ENCODE measurements around the gene SLC2A5. TPM values are rescaled to one million over a fixed set of nuclear protein-coding genes. Genes with fewer than 3 reads are reported as not detected.
"Not testable (repeated sequence)": the region's sequence is repeated elsewhere in the genome, so short reads cannot be mapped to it uniquely, and the experiment has no call there.

The SLC2A5 gene
- total RNA-seq, 1 donor from 2014 or later: not detected

DNA sequence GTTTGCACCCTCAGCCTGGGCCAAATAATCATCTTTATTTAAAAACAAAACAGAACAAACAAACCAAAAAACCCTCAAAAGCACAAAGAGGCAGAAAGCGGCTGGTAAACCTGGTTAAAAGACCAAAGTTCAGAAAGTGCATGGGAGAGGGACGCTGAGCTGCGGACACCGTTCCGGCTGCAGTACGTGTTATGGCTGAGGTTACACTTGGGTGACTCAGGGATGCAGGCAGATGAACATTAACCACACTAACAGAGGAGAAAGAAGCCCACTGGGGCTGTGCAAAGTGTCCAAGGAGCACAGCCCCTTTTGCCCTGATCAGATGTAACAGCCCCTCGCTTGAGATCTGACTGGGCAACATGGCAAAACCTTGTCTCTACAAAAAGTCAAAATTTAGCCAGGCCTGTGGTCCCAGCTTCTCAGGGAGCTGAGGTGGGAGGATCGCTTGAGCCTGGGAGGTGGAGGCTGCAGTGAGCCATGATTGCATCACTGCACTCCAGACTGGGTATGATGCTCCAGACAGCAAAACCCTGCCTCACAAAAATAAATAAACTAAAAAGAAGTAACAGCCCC is 31.1 kb upstream of the SLC2A5 start:
- peaks cover 4% of the 10 kb centered on the region for H3K27me3 Mint-ChIP-seq
- no peaks in the 10 kb centered on the region for H3K36me3 Mint-ChIP-seq (ENCODE audit: low read depth)
- no peaks in the 10 kb centered on the region for H3K9me3 Mint-ChIP-seq
- no peak overlapping the region for H3K4me3 Mint-ChIP-seq
- intact Hi-C loops (cut with micrococcal nuclease): loop anchor here (1.0 to 5.0 kb wide), 2 partner anchors 90 to 183 kb away; no protein-coding TSS in a partner anchor
- no peaks in the 10 kb centered on the region for H3K4me1 Mint-ChIP-seq
- no peak overlapping the region for H3K27ac Mint-ChIP-seq
- DNase-seq: no peak

- H3K36me3 Mint-ChIP-seq (ENCODE audit: low read depth): no peaks in the 10 kb centered on the region
- intact Hi-C loops (cut with micrococcal nuclease): no loop called here
- no peak overlapping the region for H3K27ac Mint-ChIP-seq
- DNase-seq: no peak
- no peaks in the 10 kb centered on the region for H3K9me3 Mint-ChIP-seq
- H3K27me3 Mint-ChIP-seq: peaks cover 5% of the 10 kb centered on the region
- H3K4me3 Mint-ChIP-seq: no peak overlapping the region
- H3K4me1 Mint-ChIP-seq: no peaks in the 10 kb centered on the region
These were observed 30.1 kb upstream of the SLC2A5 start for GRCh38 chr1:9099555-9099954.

GRCh38 chr1:9097947-9098705 is 28.7 kb upstream of the SLC2A5 start:
- no peak for DNase-seq
- Mint-ChIP-seq H3K9me3 (no peaks in the 10 kb centered on the region), H3K36me3 (ENCODE audit: low read depth) (no peaks in the 10 kb centered on the region), H3K27me3 (peaks cover 5% of the 10 kb centered on the region), H3K27ac (no peak overlapping the region), H3K4me3 (no peak overlapping the region), H3K4me1 (no peaks in the 10 kb centered on the region)
- intact Hi-C loops (cut with micrococcal nuclease): no loop called here

DNA sequence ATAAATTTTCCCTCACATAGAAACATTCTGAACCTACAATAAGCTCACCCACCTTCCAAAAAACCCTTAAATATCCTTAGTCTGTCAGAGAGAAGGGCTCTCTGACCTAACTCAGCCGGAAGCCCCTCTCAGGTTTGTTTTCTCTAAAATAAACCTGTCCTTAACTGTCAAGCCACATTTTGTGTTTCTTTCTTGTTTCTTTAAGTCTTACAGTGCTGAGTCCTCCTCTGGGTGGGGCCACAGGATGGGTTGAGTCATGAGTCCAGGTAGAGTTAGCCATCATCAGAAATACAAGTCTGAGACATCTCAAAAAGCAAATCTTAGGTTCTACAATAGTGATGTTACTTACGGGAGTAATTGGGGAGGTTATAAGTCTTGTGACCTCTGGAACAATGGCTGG is 26.4 kb upstream of the SLC2A5 start:
- intact Hi-C loops (cut with micrococcal nuclease): no loop called here
- no peak overlapping the region for H3K27ac Mint-ChIP-seq
- H3K36me3 Mint-ChIP-seq (ENCODE audit: low read depth): no peaks in the 10 kb centered on the region
- H3K4me3 Mint-ChIP-seq: no peak overlapping the region
- no peaks in the 10 kb centered on the region for H3K9me3 Mint-ChIP-seq
- DNase-seq: no peak
- peaks cover 5% of the 10 kb centered on the region for H3K27me3 Mint-ChIP-seq
- H3K4me1 Mint-ChIP-seq: no peaks in the 10 kb centered on the region

DNA sequence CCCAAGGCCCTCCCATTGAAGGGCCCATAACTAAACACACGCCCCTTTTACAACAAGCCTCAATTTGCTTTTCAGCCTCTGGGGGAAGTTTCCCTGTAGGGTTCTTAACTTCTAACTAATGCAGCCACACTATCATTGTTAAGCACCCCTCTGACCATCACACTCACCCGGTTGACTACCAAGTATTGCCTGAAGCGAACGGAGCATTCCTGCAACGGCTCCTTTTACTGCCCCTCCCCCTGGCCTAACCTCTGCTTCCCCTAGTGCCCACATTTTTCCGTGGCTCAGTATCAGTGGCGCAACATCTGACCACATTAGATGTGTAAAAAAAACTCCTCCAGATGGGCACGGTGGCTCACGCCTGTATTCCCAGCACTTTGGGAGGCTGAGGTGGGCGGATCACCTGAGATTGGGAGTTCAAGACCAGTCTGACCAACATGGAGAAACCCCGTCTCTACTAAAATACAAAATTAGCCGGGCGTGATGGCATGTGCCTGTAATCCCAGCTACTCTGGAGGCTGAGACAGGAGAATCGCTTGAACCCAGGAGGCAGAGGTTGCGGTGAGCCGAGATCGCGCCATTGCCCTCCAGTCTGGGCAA is 24.7 kb upstream of the SLC2A5 start:
- H3K4me3 Mint-ChIP-seq; H3K27ac Mint-ChIP-seq; intact Hi-C loops (cut with micrococcal nuclease); H3K27me3 Mint-ChIP-seq; H3K36me3 Mint-ChIP-seq (ENCODE audit: low read depth); H3K9me3 Mint-ChIP-seq; DNase-seq; H3K4me1 Mint-ChIP-seq: not testable (repeated sequence)

- Mint-ChIP-seq H3K9me3 (no peaks in the 10 kb centered on the region), H3K36me3 (ENCODE audit: low read depth) (no peaks in the 10 kb centered on the region), H3K4me1 (no peaks in the 10 kb centered on the region), H3K4me3 (no peak overlapping the region), H3K27ac (no peak overlapping the region), H3K27me3 (peaks cover 11% of the 10 kb centered on the region)
- DNase-seq: no peak
- intact Hi-C loops (cut with micrococcal nuclease): no loop called here
These were observed 24.1 kb upstream of the SLC2A5 start for GRCh38 chr1:9093581-9093980.

GRCh38 chr1:9093091-9093490 is 23.7 kb upstream of the SLC2A5 start:
- H3K4me3 Mint-ChIP-seq: no peak overlapping the region
- H3K4me1 Mint-ChIP-seq: no peaks in the 10 kb centered on the region
- H3K36me3 Mint-ChIP-seq (ENCODE audit: low read depth): no peaks in the 10 kb centered on the region
- H3K27me3 Mint-ChIP-seq: peaks cover 13% of the 10 kb centered on the region
- DNase-seq: no peak
- intact Hi-C loops (cut with micrococcal nuclease): no loop called here
- no peak overlapping the region for H3K27ac Mint-ChIP-seq
- no peaks in the 10 kb centered on the region for H3K9me3 Mint-ChIP-seq

DNA sequence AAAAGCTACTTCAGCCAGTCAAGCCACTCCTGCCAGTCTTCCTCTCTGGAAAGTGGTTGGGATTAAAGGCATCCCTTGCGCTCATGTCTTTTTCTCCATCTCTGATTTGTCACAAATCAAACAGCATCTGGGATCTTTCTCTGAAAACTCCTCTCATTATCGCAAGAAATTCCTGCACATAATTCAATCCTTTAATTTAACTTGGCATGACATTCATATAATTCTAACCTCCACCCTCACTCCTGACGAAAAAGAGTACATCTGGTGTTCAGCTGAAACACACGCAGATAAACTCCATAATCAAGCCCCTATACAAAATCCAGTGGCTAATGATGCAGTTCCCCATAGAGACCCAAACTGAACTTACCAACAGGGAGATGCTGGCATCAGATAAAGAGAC is 19.4 kb upstream of the SLC2A5 start:
- no peaks in the 10 kb centered on the region for H3K9me3 Mint-ChIP-seq
- no peaks in the 10 kb centered on the region for H3K36me3 Mint-ChIP-seq (ENCODE audit: low read depth)
- intact Hi-C loops (cut with micrococcal nuclease): no loop called here
- no peak for DNase-seq
- no peak overlapping the region for H3K27ac Mint-ChIP-seq
- peaks cover 19% of the 10 kb centered on the region for H3K27me3 Mint-ChIP-seq
- no peak overlapping the region for H3K4me3 Mint-ChIP-seq
- H3K4me1 Mint-ChIP-seq: peaks cover 2% of the 10 kb centered on the region

GRCh38 chr1:9087411-9088125 is 18.1 kb upstream of the SLC2A5 start:
- intact Hi-C loops (cut with micrococcal nuclease): no loop called here
- no peak for DNase-seq
- Mint-ChIP-seq H3K27ac (no peak overlapping the region), H3K4me1 (peaks cover 13% of the 10 kb centered on the region), H3K36me3 (ENCODE audit: low read depth) (no peaks in the 10 kb centered on the region), H3K27me3 (peaks cover 19% of the 10 kb centered on the region), H3K9me3 (no peaks in the 10 kb centered on the region), H3K4me3 (no peak overlapping the region)

DNA sequence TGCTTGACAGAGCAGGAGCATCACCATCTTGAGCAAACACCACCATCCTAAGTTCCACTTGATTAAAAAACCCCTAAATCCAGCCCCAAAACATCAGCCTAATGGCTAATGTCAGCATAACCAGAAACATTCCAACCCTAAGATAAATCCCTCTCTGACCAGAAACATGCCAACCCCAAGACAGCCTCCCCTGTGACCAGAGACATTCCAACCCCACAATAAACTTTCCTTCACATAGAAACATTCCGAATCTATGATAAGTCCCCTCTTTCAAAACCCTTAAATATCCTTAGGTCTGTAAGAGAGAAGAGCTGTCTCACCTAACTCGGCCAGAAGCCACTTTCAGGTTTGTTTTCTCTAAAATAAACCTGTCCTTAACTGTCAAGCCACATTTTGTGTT is 17.4 kb upstream of the SLC2A5 start:
- Mint-ChIP-seq H3K9me3 (no peaks in the 10 kb centered on the region), H3K4me3 (no peak overlapping the region), H3K36me3 (ENCODE audit: low read depth) (no peaks in the 10 kb centered on the region), H3K27ac (no peak overlapping the region), H3K27me3 (peaks cover 19% of the 10 kb centered on the region), H3K4me1 (peaks cover 17% of the 10 kb centered on the region)
- intact Hi-C loops (cut with micrococcal nuclease): no loop called here
- DNase-seq: no peak

GRCh38 chr1:9086045-9086444 is 16.6 kb upstream of the SLC2A5 start:
- H3K9me3 Mint-ChIP-seq: no peaks in the 10 kb centered on the region
- peaks cover 19% of the 10 kb centered on the region for H3K27me3 Mint-ChIP-seq
- DNase-seq: no peak
- intact Hi-C loops (cut with micrococcal nuclease): no loop called here
- no peak overlapping the region for H3K27ac Mint-ChIP-seq
- peaks cover 20% of the 10 kb centered on the region for H3K4me1 Mint-ChIP-seq
- no peaks in the 10 kb centered on the region for H3K36me3 Mint-ChIP-seq (ENCODE audit: low read depth)
- H3K4me3 Mint-ChIP-seq: no peak overlapping the region

DNA sequence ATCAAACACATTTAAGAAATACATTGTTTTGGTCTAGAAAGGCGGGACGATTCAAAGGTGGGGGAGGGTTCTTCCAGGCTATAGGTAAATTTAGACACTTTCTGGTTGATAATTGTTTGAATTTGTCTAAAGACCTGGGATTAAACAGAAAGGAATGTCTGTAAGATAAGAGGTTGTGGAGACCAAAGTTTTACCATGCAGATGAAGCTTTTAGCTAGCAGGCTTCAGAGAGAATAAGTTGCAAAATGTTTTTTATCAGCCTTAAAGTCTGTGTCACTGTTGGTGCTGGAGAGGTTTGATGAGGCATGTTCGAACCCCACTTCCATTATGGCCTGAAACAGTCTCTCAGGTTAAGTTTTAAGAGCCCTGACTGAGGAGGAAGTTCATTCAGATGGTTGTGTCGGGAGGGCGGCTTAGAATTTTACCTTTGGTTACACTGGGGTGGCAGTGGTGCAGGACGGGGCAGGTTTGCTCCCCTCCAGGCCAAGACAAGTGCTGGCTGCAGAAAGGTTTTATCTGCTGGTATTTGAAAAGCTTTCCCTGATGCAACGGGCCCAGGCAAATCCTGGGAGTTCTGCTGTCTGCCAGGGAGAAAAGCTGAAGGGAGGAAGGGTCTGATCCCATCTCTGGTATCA is 16.0 kb upstream of the SLC2A5 start:
- Mint-ChIP-seq H3K36me3 (ENCODE audit: low read depth) (no peaks in the 10 kb centered on the region), H3K27me3 (peaks cover 19% of the 10 kb centered on the region), H3K4me3 (no peak overlapping the region), H3K27ac (no peak overlapping the region), H3K9me3 (no peaks in the 10 kb centered on the region), H3K4me1 (peaks cover 23% of the 10 kb centered on the region)
- no peak for DNase-seq
- intact Hi-C loops (cut with micrococcal nuclease): no loop called here

- no peaks in the 10 kb centered on the region for H3K36me3 Mint-ChIP-seq (ENCODE audit: low read depth)
- no peak for DNase-seq
- H3K9me3 Mint-ChIP-seq: no peaks in the 10 kb centered on the region
- H3K4me1 Mint-ChIP-seq: peaks cover 26% of the 10 kb centered on the region
- H3K27me3 Mint-ChIP-seq: peaks cover 20% of the 10 kb centered on the region
- intact Hi-C loops (cut with micrococcal nuclease): no loop called here
- H3K27ac Mint-ChIP-seq: no peak overlapping the region
- no peak overlapping the region for H3K4me3 Mint-ChIP-seq
These were observed 15.5 kb upstream of the SLC2A5 start for GRCh38 chr1:9084906-9085305.

GRCh38 chr1:9081473-9081872 is 12.0 kb upstream of the SLC2A5 start:
- no peaks in the 10 kb centered on the region for H3K9me3 Mint-ChIP-seq
- intact Hi-C loops (cut with micrococcal nuclease): no loop called here
- H3K4me3 Mint-ChIP-seq: no peak overlapping the region
- no peak for DNase-seq
- H3K4me1 Mint-ChIP-seq: peaks cover 46% of the 10 kb centered on the region
- H3K36me3 Mint-ChIP-seq (ENCODE audit: low read depth): no peaks in the 10 kb centered on the region
- peaks cover 8% of the 10 kb centered on the region for H3K27me3 Mint-ChIP-seq
- H3K27ac Mint-ChIP-seq: no peak overlapping the region

Data from activated CD4-positive, alpha-beta T cell treated with anti-CD3 and anti-CD28 coated beads, Interleukin-2, amount 10 ng/mL, durations not matched to agents 24 days and 14 days (primary cell).